Measurements from ENCODE around the gene SLC5A10. TPM values are rescaled to one million over a fixed set of nuclear protein-coding genes. Genes with fewer than 3 reads are reported as not detected.

SLC5A10 gene
- total RNA-seq, 1 experiment from 2014 or later, result not detected

- intact Hi-C loops (cut with micrococcal nuclease; ENCODE audit: unreplicated experiment), result no loop called here
- no peaks in the 10 kb centered on the region for H3K27me3 ChIP-seq (ENCODE audit: control insufficient read depth, insufficient read depth, low read length)
- no peaks in the 10 kb centered on the region for H3K9me3 ChIP-seq (ENCODE audit: control insufficient read depth, insufficient read depth, low read depth, low read length)
- ChIA-PET CTCF (interaction anchor here (1.0 kb wide), 1 partner anchor 453 kb away, joined by 3 read pairs; no protein-coding TSS in a partner anchor), POLR2A (no interaction called here)
- H3K4me1 ChIP-seq (ENCODE audit: control insufficient read depth, insufficient read depth, low read length), result peaks cover 4% of the 10 kb centered on the region; the same call in 1 of the 2 replicates
- H3K27ac ChIP-seq (ENCODE audit: low read length), result no peak overlapping the region; the same call in 1 of the 2 replicates
- DNase-seq (ENCODE audit: low read depth, low spot score) (no peak), ATAC-seq (0 out of 2 replicates have a peak, but pooled peaks have one; percentile 3)
- no peaks in the 10 kb centered on the region for H3K36me3 ChIP-seq (ENCODE audit: control insufficient read depth, insufficient read depth, low read length)
- no peak overlapping the region for H3K4me3 ChIP-seq (ENCODE audit: low read depth in 2 of 2, low read length in 2 of 2)
- no TSS peak for BruUV-seq (replicated peaks)
- in situ Hi-C loops (cut with HindIII; ENCODE audit: low pct_unique_long_range_greater_than_20kb, low sequenced_read_pairs), result no loop called here
- TF ChIP-seq, protein P1, sequence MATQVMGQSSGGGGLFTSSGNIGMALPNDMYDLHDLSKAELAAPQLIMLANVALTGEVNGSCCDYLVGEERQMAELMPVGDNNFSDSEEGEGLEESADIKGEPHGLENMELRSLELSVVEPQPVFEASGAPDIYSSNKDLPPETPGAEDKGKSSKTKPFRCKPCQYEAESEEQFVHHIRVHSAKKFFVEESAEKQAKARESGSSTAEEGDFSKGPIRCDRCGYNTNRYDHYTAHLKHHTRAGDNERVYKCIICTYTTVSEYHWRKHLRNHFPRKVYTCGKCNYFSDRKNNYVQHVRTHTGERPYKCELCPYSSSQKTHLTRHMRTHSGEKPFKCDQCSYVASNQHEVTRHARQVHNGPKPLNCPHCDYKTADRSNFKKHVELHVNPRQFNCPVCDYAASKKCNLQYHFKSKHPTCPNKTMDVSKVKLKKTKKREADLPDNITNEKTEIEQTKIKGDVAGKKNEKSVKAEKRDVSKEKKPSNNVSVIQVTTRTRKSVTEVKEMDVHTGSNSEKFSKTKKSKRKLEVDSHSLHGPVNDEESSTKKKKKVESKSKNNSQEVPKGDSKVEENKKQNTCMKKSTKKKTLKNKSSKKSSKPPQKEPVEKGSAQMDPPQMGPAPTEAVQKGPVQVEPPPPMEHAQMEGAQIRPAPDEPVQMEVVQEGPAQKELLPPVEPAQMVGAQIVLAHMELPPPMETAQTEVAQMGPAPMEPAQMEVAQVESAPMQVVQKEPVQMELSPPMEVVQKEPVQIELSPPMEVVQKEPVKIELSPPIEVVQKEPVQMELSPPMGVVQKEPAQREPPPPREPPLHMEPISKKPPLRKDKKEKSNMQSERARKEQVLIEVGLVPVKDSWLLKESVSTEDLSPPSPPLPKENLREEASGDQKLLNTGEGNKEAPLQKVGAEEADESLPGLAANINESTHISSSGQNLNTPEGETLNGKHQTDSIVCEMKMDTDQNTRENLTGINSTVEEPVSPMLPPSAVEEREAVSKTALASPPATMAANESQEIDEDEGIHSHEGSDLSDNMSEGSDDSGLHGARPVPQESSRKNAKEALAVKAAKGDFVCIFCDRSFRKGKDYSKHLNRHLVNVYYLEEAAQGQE (IDR thresholded peaks at IDR 0.05; ENCODE audit: insufficient read depth in 1 of 2, low read depth in 2 of 2, low read length in 1 of 2), result no peak
- no peak for TF ChIP-seq TCF7L2 (IDR thresholded peaks at IDR 0.05; ENCODE audit: low read depth, low read length)
- TF ChIP-seq POLR2AphosphoS5 (IDR thresholded peaks at IDR 0.05; ENCODE audit: low read depth, low read length), result no peak
- TF ChIP-seq SIN3A (IDR thresholded peaks at IDR 0.05; ENCODE audit: borderline replicate concordance, insufficient read depth, low read depth, low read length), result no peak
- TF ChIP-seq, protein P2, sequence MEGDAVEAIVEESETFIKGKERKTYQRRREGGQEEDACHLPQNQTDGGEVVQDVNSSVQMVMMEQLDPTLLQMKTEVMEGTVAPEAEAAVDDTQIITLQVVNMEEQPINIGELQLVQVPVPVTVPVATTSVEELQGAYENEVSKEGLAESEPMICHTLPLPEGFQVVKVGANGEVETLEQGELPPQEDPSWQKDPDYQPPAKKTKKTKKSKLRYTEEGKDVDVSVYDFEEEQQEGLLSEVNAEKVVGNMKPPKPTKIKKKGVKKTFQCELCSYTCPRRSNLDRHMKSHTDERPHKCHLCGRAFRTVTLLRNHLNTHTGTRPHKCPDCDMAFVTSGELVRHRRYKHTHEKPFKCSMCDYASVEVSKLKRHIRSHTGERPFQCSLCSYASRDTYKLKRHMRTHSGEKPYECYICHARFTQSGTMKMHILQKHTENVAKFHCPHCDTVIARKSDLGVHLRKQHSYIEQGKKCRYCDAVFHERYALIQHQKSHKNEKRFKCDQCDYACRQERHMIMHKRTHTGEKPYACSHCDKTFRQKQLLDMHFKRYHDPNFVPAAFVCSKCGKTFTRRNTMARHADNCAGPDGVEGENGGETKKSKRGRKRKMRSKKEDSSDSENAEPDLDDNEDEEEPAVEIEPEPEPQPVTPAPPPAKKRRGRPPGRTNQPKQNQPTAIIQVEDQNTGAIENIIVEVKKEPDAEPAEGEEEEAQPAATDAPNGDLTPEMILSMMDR (IDR thresholded peaks at IDR 0.05), result no peak
These were observed 8.3 kb downstream of the SLC5A10 start for GRCh38 chr17:18960241-18960665.

- Histone ChIP-seq H3K9me3 (ENCODE audit: control insufficient read depth, insufficient read depth, low read depth, low read length) (no peaks in the 10 kb centered on the region), H3K27me3 (ENCODE audit: control insufficient read depth, insufficient read depth, low read length) (no peaks in the 10 kb centered on the region), H3K36me3 (ENCODE audit: control insufficient read depth, insufficient read depth, low read length) (no peaks in the 10 kb centered on the region), H3K27ac (ENCODE audit: low read length) (peak overlapping the region; percentile 44; the same call in 1 of the 2 replicates), H3K4me3 (ENCODE audit: low read depth in 2 of 2, low read length in 2 of 2) (no peak overlapping the region), H3K4me1 (ENCODE audit: control insufficient read depth, insufficient read depth, low read length) (peaks cover 4% of the 10 kb centered on the region; the same call in 1 of the 2 replicates)
- in situ Hi-C loops (cut with HindIII; ENCODE audit: low pct_unique_long_range_greater_than_20kb, low sequenced_read_pairs) (no loop called here), intact Hi-C loops (cut with micrococcal nuclease; ENCODE audit: unreplicated experiment) (no loop called here)
- no peak for TF ChIP-seq POLR2AphosphoS5 (IDR thresholded peaks at IDR 0.05; ENCODE audit: low read depth, low read length)
- TF ChIP-seq SIN3A (IDR thresholded peaks at IDR 0.05; ENCODE audit: borderline replicate concordance, insufficient read depth, low read depth, low read length), result no peak
- TF ChIP-seq, protein P2 (IDR thresholded peaks at IDR 0.05), result peak; percentile 94
- TF ChIP-seq TCF7L2 (IDR thresholded peaks at IDR 0.05; ENCODE audit: low read depth, low read length), result no peak
- TF ChIP-seq, protein P1 (IDR thresholded peaks at IDR 0.05; ENCODE audit: insufficient read depth in 1 of 2, low read depth in 2 of 2, low read length in 1 of 2), result no peak
- ATAC-seq (peak; percentile 95), DNase-seq (ENCODE audit: low read depth, low spot score) (peak; percentile 54)
- ChIA-PET POLR2A (no interaction called here), CTCF (interaction anchor here (0.7 to 1.5 kb wide), 7 partner anchors 9 to 453 kb away, joined by 3 to 5 read pairs (median 3); partner anchors contain the start of gene SLC5A10)
- no TSS peak for BruUV-seq (replicated peaks)
These were observed 9.0 kb downstream of the SLC5A10 start for GRCh38 chr17:18960803-18961511.

Measured in Panc1 (cell line).